IMR-90 (cell line): ENCODE measurements around the gene ATP2C2. TPM values are rescaled to one million over a fixed set of nuclear protein-coding genes. Genes with fewer than 3 reads are reported as not detected.

Experiments
- ATAC-seq: fragments of 200-7000 bp; cut with Tn5 transposase; 2 replicates; pipeline ENCODE4 v1.9.1; 2020; ENCODE audit warnings: low read depth, mild to moderate bottlenecking, moderate library complexity
- BruUV-seq: library from RNA; stranded (reverse); fragments of 400-500 nt; replicated peaks from 2 replicates; lab custom pipeline; 2021; lab: Mats Ljungman, UMichigan
- CTCF ChIA-PET: fragments of 300-600 bp; formaldehyde crosslinking; extraction: SDS; loops from one replicate; lab custom pipeline; 2021; ENCODE audit warnings: antibody characterized with exemption; lab: Yijun Ruan, JAX
- POLR2A ChIA-PET: fragments of 300-600 bp; sonication (Branson Sonifier 250); formaldehyde crosslinking; loops from one replicate; lab custom pipeline; 2022; ENCODE audit warnings: antibody characterized with exemption; ENCODE audit not compliant: unreplicated experiment; lab: Charles Lee
- DNase-seq: peaks from one replicate; pipeline ENCODE4 v3.0.0; 2013
- H2AFZ ChIP-seq: replicated peaks from 2 replicates; pipeline ENCODE3; 2013; ENCODE audit warnings: low read length, mild to moderate bottlenecking; ENCODE audit not compliant: poor library complexity
- H2AK5ac ChIP-seq: 2 replicates; pipeline ENCODE4 v1.6.1; 2013; ENCODE audit warnings: low read depth, low read length, inconsistent platforms
- H2AK9ac ChIP-seq: replicated peaks from 2 replicates; pipeline ENCODE3; 2013; ENCODE audit warnings: mild to moderate bottlenecking, low read depth, low read length, moderate library complexity; ENCODE audit not compliant: poor library complexity
- H2BK120ac ChIP-seq: 2 replicates; pipeline ENCODE4 v1.6.1; 2013; ENCODE audit warnings: low read depth, low read length, inconsistent platforms
- H2BK15ac ChIP-seq: 3 replicates; pipeline ENCODE4 v1.6.1; 2013; ENCODE audit warnings: low read depth, low read length, inconsistent platforms
- H2BK20ac ChIP-seq: 2 replicates; pipeline ENCODE4 v1.6.1; 2013; ENCODE audit warnings: low read depth, mild to moderate bottlenecking, inconsistent platforms, low read length, moderate library complexity
- H2BK5ac ChIP-seq: 2 replicates; pipeline ENCODE4 v1.6.1; 2013; ENCODE audit warnings: mild to moderate bottlenecking, low read depth, low read length, inconsistent platforms; ENCODE audit not compliant: poor library complexity, severe bottlenecking
- H3K14ac ChIP-seq: replicated peaks from 2 replicates; pipeline ENCODE4 v1.6.1; 2013; ENCODE audit warnings: low read depth, low read length, inconsistent platforms
- H3K18ac ChIP-seq: 2 replicates; pipeline ENCODE4 v1.6.1; 2013; ENCODE audit warnings: low read depth, low read length, control low read depth
- H3K23ac ChIP-seq: 2 replicates; pipeline ENCODE4 v1.6.1; 2013; ENCODE audit warnings: low read depth, low read length, inconsistent platforms
- H3K27ac ChIP-seq: 2 replicates; pipeline ENCODE4 v1.5.1; 2013; ENCODE audit warnings: mild to moderate bottlenecking, control low read depth, low read length; ENCODE audit not compliant: insufficient read depth
- H3K27me3 ChIP-seq: 2 replicates; pipeline ENCODE4 v1.6.1; 2013; ENCODE audit warnings: low read length; ENCODE audit not compliant: control insufficient read depth, insufficient read depth
- H3K36me3 ChIP-seq: 2 replicates; pipeline ENCODE4 v1.6.1; 2013; ENCODE audit warnings: low read length, mixed read lengths; ENCODE audit not compliant: control insufficient read depth, insufficient read depth
- H3K4ac ChIP-seq: 2 replicates; pipeline ENCODE4 v1.6.1; 2013; ENCODE audit warnings: low read depth, low read length, inconsistent platforms
- H3K4me1 ChIP-seq: 2 replicates; pipeline ENCODE4 v1.6.1; 2013; ENCODE audit warnings: low read length, mixed read lengths; ENCODE audit not compliant: control insufficient read depth, insufficient read depth
- H3K4me2 ChIP-seq: 2 replicates; pipeline ENCODE4 v1.6.1; 2013; ENCODE audit warnings: low read depth, mild to moderate bottlenecking, control low read depth, low read length, moderate library complexity
- H3K4me3 ChIP-seq: 2 replicates; pipeline ENCODE4 v1.5.1; 2013; ENCODE audit warnings: low read depth, mild to moderate bottlenecking, control low read depth, low read length, moderate library complexity; ENCODE audit not compliant: insufficient read depth
- H3K56ac ChIP-seq: 2 replicates; pipeline ENCODE4 v1.6.1; 2013; ENCODE audit warnings: low read length, inconsistent platforms; ENCODE audit not compliant: insufficient read depth; ENCODE audit errors: extremely low read depth
- H3K79me1 ChIP-seq, 2 experiments: 2 replicates each; pipeline ENCODE4 v1.6.1; 2013; ENCODE audit warnings: low read length in 2 of 2, inconsistent platforms in 1 of 2, low read depth in 1 of 2
- H3K9ac ChIP-seq: 2 replicates; pipeline ENCODE4 v1.6.1; 2013; ENCODE audit warnings: low read depth, low read length, control low read depth
- H3K9me1 ChIP-seq: 2 replicates; pipeline ENCODE4 v1.6.1; 2013; ENCODE audit warnings: low read length, inconsistent platforms; ENCODE audit not compliant: insufficient read depth
- H3K9me3 ChIP-seq: 2 replicates; pipeline ENCODE4 v1.6.1; 2013; ENCODE audit warnings: low read length; ENCODE audit not compliant: control insufficient read depth, insufficient read depth
- H4K20me1 ChIP-seq: 2 replicates; pipeline ENCODE4 v1.6.1; 2013; ENCODE audit warnings: low read length, inconsistent platforms; ENCODE audit not compliant: insufficient read depth
- H4K5ac ChIP-seq: 2 replicates; pipeline ENCODE4 v1.6.1; 2013; ENCODE audit warnings: mild to moderate bottlenecking, low read depth, low read length, control low read depth
- H4K8ac ChIP-seq, 2 experiments: 2 replicates each; pipeline ENCODE4 v1.6.1; 2013; ENCODE audit warnings: low read depth in 2 of 2, low read length in 2 of 2, control low read depth in 1 of 2, inconsistent platforms in 1 of 2
- H4K91ac ChIP-seq: 2 replicates; pipeline ENCODE4 v1.6.1; 2013; ENCODE audit warnings: low read depth, low read length, inconsistent platforms; ENCODE audit not compliant: insufficient read depth
- CTCF ChIP-seq: conservative IDR thresholded peaks from 2 replicates; pipeline ENCODE4 v1.5.1; 2012; ENCODE audit warnings: mild to moderate bottlenecking, low read depth, low read length, improper control_type of control experiment
- ELK1 ChIP-seq: fragments of 150-350 bp; IDR thresholded peaks from 2 replicates; pipeline ENCODE4 v1.6.1; 2016; ENCODE audit warnings: low read depth, mild to moderate bottlenecking, low read length, moderate library complexity, borderline replicate concordance
- FOS ChIP-seq: fragments of 150-350 bp; IDR thresholded peaks from 2 replicates; pipeline ENCODE4 v1.6.1; 2016; ENCODE audit warnings: low read depth, low read length
- MAFK ChIP-seq: IDR thresholded peaks from 2 replicates; pipeline ENCODE4 v1.6.1; 2012; ENCODE audit warnings: low read depth, low read length, improper control_type of control experiment
- MAZ ChIP-seq: IDR thresholded peaks from 2 replicates; pipeline ENCODE4 v1.6.1; 2012; ENCODE audit warnings: low read depth, mild to moderate bottlenecking, low read length, improper control_type of control experiment, moderate library complexity, borderline replicate concordance
- MXI1 ChIP-seq: IDR thresholded peaks from 2 replicates; pipeline ENCODE4 v1.6.1; 2012; ENCODE audit warnings: low read depth, mild to moderate bottlenecking, low read length, moderate library complexity, borderline replicate concordance
- NFE2L2 ChIP-seq: fragments of 150-350 bp; IDR thresholded peaks from 2 replicates; pipeline ENCODE4 v1.6.1; 2016; ENCODE audit warnings: low read depth, mild to moderate bottlenecking, low read length
- POLR2A ChIP-seq: IDR thresholded peaks from 2 replicates; pipeline ENCODE4 v1.6.1; 2012; ENCODE audit warnings: mild to moderate bottlenecking, low read depth, low read length
- RAD21 ChIP-seq: IDR thresholded peaks from 2 replicates; pipeline ENCODE4 v1.6.1; 2012; ENCODE audit warnings: low read length, improper control_type of control experiment
- RCOR1 ChIP-seq: IDR thresholded peaks from 2 replicates; pipeline ENCODE4 v1.6.1; 2012; ENCODE audit warnings: mild to moderate bottlenecking, low read length, improper control_type of control experiment; ENCODE audit not compliant: insufficient replicate concordance
- RFX5 ChIP-seq: IDR thresholded peaks from 2 replicates; pipeline ENCODE4 v1.8.0; 2012; ENCODE audit warnings: low read depth, mild to moderate bottlenecking, low read length, moderate library complexity
- USF2 ChIP-seq: fragments of 150-350 bp; IDR thresholded peaks from 2 replicates; pipeline ENCODE4 v1.6.1; 2017; ENCODE audit warnings: mild to moderate bottlenecking, antibody characterized with exemption, low read length, low read depth
- WGBS, 2 experiments: methylation state at CpG; one replicate each; pipeline versions ENCODE4 v1.1.5 to v1.1.7; 2013; ENCODE audit warnings: missing lambda C conversion rate in 2 of 2; ENCODE audit not compliant: insufficient read length in 1 of 2; ENCODE audit errors: extremely low coverage in 2 of 2; 5-methylcytosine and 5-hydroxymethylcytosine counted together
- dilution Hi-C: fragments of 300-500 bp; cut with HindIII; formaldehyde crosslinking; loops from one replicate; pipeline ENCODE4 v1.14.3; 2018; ENCODE audit warnings: low sequenced_read_pairs; ENCODE audit not compliant: unreplicated experiment
- in situ Hi-C: fragments of 300-500 bp; cut with MboI; formaldehyde crosslinking; loops from 3 replicates; pipeline ENCODE4 v1.14.3; 2019; ENCODE audit warnings: low sequenced_read_pairs, inconsistent platforms, mixed read lengths
- intact Hi-C: fragments of 100-400 bp; cut with micrococcal nuclease; formaldehyde crosslinking; loops from 2 replicates; pipeline ENCODE4 v1.10.0; 2022
- polyA plus RNA-seq, 3 experiments: library from polyadenylated mRNA; depleted of rRNA; stranded (reverse); fragments of >200 nt; gene quantifications; 2 replicates each; pipeline ENCODE4 v1.2.3, GENCODE V29; 2012; ENCODE audit warnings: low replicate concordance in 1 of 3
- total RNA-seq: library from RNA; depleted of rRNA; stranded (reverse); fragments of >200 nt; gene quantifications from 2 replicates; pipeline ENCODE4 v1.2.3, GENCODE V29; 2012

Gene ATP2C2
- total and polyA plus RNA-seq, 2 of the 4 experiments (the other 2 are of a cell fraction), result not detected

- H2AK9ac ChIP-seq, result no peak overlapping the region
- H2BK15ac ChIP-seq, result no peak overlapping the region
- H4K20me1 ChIP-seq, result peaks cover 12% of the 10 kb centered on the region; the same call in 1 of the 2 replicates
- in situ Hi-C loops, result loop anchor here (25.0 kb wide), 1 partner anchor 535 kb away; the partner anchor contains the start of genes NECAB2 and OSGIN1
- 90% methylated on average over 4 of the region's 18 CpGs; no CpG with 5 or more reads in 1 of the 2 experiments for WGBS, 2 experiments
- H3K79me1 ChIP-seq, result peaks cover 38 to 74% of the 10 kb centered on the region in 2 experiments
- H4K5ac ChIP-seq, result no peak overlapping the region
- no peak overlapping the region for H3K56ac ChIP-seq
- TF ChIP-seq ELK1 (no peak), NFE2L2 (no peak), POLR2A (no peak), USF2 (no peak), MXI1 (no peak), MAZ (no peak), RAD21 (no peak), RFX5 (no peak), MAFK (no peak), CTCF (no peak), RCOR1 (no peak), FOS (no peak)
- H2AK5ac ChIP-seq, result no peak overlapping the region
- no peak overlapping the region for H4K91ac ChIP-seq
- ChIA-PET POLR2A (no interaction called here), CTCF (no interaction called here)
- H3K36me3 ChIP-seq, result peaks cover 58% of the 10 kb centered on the region
- peaks cover 2% of the 10 kb centered on the region; the same call in 1 of the 2 replicates for H3K9me3 ChIP-seq
- H3K23ac ChIP-seq, result no peak overlapping the region
- peaks cover 7% of the 10 kb centered on the region for H3K4me1 ChIP-seq
- ATAC-seq (no peak), DNase-seq (no peak)
- no peak overlapping the region for H3K27ac ChIP-seq
- H3K4ac ChIP-seq, result no peak overlapping the region
- intact Hi-C loops, result no loop called here
- no peak overlapping the region for H3K14ac ChIP-seq
- no peak overlapping the region for H2BK20ac ChIP-seq
- no peak overlapping the region for H3K4me2 ChIP-seq
- dilution Hi-C loops, result no loop called here
- no TSS peak for BruUV-seq
- no peaks in the 10 kb centered on the region for H3K27me3 ChIP-seq
- no peak overlapping the region for H2BK120ac ChIP-seq
- H4K8ac ChIP-seq, result peak overlapping the region in 1 of 2 experiments; percentile 5; a peak in 1 of 4 replicates
- peaks cover 25% of the 10 kb centered on the region for H3K9me1 ChIP-seq
- no peak overlapping the region for H2BK5ac ChIP-seq
- H3K9ac ChIP-seq, result no peak overlapping the region
- no peak overlapping the region for H2AFZ ChIP-seq
- H3K18ac ChIP-seq, result no peak overlapping the region
- no peak overlapping the region for H3K4me3 ChIP-seq
Measured at GRCh38 chr16:84497418-84498222, 129.3 kb downstream of the ATP2C2 start.
